GM18867 (cell line): ENCODE results near the gene DHRS7B.

Experiments
- ATAC-seq: cut with Tn5 transposase; IDR thresholded peaks from one replicate; pipeline ENCODE4 v1.9.1; 2021; ENCODE audit warnings: mild to moderate bottlenecking, moderate library complexity; ENCODE audit not compliant: unreplicated experiment

Gene DHRS7B

GRCh38 chr17:21233581-21234347, 107.0 kb downstream of the DHRS7B start:
- ATAC-seq = no peak

- no peak for ATAC-seq
Observed at GRCh38 chr17:21235921-21236320, 109.2 kb downstream of the DHRS7B start.

GRCh38 chr17:21239680-21240368, 113.1 kb downstream of the DHRS7B start:
- ATAC-seq = peak; percentile 48

GRCh38 chr17:21240369-21241055, 113.7 kb downstream of the DHRS7B start:
- ATAC-seq = no peak
